ENCODE results near the gene APBB2.
A peak's percentile ranks its signal among the peaks of the same experiment; 100 is the strongest.

Gene APBB2

DNA sequence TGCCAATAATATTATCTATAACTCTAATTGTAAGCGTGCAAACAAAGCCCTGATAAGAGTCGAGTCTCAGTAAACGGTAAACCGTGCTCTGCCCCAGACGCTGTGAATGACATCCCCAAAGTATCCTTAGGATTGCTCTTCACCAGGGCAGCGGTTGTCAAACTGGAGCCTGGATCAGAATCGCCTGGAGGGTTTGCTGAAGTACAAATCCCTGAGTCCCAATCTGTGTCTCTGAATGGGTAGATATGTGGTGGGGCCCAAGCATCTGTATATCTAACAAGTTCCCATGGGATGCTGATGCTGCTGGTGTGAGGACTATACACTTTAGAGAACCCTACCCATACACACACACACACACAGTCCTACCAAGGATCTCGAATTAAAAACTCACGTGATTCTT is 813 bp upstream of the APBB2 start:
- no peak for DNase-seq

DNA sequence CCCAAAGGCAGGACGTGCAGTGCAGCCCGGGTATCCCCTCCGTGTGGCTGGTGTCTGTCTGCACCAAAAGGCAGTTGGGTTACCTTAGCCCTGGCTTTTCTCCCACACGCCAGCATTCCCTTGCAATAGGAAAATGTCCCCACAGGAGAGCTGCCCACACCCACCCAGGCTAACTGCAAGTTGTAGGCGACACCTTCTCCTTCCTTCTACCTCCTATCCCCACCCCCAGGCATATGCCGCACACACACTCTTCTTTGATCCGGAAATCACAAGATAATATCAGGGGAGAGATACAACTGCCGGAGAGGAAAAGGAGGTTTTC is 444 bp upstream of the APBB2 start:
- no peak for DNase-seq

DNA sequence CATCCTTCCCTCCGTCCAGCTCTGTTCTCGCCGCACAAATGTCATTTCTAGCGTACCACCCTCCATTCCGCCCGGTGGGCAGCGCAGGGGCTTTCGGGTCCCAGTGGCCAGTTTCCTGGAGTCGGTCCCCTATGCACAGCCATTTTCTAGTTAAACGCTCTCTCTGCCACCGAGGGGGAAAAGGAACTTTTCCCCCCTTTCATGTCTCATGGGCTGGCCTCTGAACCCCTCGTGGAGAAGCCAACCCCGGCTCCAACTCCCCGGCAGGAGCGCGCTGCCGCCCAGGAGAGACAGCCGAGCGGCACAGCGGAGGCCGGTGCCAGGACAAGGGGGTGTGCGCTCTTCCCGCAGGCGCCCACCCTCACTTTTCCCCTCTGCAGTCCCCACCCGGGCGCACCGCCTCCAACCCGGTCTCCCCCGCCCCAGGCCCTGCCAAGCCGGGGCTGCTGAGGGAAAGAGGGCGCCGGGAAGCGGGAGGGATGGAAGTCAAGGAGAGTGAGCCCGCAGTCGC is 662 bp downstream of the APBB2 start:
- DNase-seq: no peak

DNA sequence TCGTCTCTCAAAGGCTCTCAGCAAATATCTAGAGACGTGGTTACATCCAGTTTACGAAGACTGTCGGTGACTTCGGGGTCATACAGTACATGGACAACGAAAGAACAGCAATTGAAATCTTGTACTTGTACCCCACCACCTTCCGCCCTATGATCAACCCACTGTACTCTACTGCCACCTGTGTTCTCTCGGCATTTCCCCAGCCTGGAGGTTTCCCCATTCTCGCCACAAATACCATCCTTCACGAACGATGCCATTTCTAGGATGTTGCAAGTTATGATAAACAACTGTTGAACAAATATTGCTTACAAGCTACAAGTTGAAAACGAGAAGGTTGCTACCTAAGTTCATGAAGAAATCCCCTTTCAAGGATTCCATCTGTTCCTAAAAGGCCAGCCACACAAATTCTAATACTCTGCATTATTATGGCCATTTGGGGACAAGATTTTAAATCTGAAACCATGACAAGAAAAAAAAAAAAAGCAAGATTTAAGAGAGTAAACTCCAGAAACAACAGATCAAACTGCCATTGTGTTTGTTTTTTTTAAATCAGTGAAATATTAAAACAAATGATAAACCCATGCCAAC is 1.6 kb downstream of the APBB2 start:
- no peak for DNase-seq

DNA sequence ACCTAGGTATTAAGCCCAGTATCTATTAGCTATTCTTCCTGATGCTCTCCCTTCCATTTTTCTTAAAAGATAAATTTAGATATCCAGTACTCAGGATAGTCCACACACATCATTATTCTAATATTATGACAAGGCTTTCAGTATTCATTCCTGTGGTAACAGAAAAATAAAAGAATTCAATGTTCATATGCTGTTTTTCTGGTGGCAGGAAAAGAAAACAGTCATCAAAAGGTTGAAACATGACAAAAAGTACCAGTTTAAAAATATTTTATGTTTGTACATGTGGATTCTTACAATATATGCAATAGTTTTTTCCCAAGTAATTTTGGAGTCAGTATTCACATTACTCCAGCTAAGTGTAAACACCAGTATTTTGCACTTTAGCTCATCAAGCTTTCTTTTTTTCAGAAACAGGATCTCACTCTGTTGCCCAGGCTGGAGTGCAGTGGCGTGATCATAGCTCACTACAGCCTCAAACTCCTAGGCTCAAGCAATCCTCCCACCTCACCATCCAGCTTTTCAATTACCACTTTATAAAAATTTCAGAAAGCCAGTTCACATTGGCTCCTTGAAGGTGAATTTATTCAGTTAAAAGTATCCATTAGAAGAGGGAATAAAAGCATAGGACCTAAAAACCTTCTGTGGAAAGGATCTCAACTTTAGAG is 2.3 kb downstream of the APBB2 start:
- no peak for DNase-seq

DNA sequence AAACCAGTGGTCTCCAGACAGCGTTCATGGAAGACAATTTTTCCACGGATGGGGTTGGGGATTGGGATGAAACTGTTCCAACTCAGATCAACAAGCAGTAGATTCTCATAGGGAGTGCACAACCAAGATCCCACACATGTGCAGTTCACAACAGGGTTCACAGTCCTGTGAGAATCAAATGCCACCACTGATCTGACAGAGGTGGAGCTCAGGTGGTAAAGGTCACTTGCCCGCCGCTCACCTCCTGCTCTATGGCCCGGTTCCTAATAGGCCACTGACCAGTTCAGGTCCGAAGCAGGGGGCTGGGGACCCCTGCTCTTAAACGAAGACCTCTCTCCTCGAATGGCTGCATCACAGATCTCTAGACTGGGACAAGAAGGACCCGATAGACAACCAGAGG is 4.4 kb downstream of the APBB2 start:
- DNase-seq: no peak

DNA sequence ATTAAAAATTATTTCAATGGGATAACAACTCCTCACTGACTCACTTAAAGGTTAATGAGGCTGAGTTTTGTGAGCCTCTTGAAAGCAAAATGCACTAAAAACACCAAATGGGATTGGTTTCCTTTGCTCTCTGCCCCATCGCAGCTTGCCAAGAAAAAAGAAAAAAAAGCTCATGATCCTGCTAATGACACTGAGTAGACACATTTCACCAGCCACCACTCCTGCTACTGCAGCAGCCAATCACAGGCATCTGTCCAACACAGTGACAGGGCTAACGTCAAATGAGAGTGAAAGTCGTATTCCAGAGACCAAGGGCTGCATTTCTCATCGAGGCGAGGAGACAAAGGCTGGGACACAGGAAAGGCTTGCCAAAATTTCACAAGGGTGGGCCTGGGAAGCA is 5.2 kb downstream of the APBB2 start:
- DNase-seq: peak; percentile 19

DNA sequence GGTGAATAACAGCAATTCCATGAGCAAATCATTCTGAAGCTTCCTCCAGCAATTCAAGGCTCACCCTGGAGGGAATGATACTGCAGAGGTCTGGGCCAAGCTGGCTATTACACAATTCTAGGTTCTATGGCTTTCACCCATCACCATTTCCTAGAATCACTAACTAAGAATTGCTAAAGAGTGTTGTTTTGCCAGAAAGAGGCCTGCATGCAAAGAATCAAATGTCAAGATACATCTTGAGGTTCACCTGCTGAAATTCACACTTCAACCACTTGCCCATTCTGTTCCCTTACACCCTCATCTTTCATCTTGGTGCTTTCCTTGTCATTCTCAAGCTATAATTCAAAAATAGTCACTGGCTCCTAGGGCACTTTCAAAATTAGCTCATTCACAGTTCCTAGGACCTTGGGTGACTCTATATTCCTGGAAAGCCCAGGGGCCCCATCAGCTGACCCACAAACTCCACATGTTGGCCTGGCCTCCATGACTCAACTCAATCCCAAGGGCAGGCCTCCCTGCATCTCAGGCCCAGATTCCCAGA is 7.0 kb downstream of the APBB2 start:
- peak; percentile 20 for DNase-seq

DNA sequence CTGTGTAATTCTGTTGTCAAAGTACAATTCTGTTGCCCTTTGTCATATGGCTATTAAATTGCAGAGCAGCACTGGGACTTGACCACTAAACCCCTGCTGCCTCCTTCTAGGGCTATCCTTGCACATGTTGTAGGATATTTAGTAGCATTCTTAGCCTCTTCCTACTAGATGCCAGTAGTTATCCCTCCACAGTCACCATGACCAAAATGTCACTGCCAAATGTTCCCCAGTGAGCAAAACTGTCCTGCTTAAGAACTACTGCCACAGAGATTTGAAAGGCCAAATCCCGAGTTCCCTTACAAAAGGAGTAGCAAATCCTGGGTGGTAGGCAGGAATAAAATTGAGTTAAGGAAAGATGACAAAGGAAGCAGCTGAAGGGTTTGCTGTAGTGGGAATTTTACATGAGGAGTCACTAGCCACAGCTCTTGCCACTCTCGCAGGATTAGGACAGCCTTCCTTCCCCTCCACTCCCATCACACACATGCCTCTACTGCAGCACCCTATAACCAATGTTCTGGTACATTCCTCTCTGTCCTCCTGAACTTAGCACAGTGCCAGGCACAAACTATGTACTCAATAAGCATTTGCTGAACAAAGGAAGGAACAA is 8.4 kb downstream of the APBB2 start:
- DNase-seq: no peak

DNA sequence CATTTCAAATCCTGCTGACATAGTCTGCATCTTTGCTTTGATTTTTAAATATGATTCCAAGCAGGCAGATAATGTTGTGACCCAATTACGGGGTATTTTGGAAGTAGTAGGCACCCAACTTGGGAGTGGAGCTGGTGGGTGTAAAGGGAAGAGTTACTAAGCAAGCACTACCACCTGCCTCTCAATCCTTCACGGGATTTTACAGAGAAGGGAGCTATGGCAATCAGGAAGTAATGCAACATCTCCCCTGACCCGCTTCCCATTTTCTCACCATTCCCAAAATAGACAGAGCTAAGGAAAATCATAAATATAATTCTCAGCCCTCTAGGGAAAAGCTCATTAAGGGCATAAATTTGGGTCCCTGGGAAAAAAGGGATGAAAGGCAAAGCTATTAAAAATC is 9.2 kb downstream of the APBB2 start:
- DNase-seq: no peak

DNA sequence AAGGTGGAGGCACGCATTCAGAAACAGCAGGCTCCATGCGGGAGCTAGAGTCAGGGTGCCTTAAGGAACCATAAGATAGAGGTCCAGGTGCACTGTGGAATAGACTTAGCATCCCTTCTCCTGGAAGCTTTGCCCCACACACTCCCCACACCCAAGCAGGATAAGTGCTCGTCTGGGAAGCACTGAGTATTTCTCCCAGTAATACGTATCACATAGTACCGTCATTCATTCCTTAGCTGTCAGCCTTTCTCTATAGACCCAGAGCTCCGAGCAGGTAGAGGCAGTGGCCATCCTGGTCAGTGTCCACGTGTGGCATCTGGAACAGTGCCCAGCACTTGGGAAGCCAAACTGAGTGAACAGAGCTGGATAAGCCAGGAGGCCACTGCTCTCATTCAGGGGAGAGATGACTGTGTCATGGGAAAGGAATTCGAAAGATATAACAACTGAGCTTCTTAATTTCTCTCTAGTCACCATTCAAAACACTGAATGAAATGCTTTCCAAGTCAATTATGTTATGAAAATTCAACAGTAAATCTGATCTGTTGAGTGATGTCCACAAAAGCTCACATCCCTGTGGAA is 9.9 kb downstream of the APBB2 start:
- DNase-seq: no peak

DNA sequence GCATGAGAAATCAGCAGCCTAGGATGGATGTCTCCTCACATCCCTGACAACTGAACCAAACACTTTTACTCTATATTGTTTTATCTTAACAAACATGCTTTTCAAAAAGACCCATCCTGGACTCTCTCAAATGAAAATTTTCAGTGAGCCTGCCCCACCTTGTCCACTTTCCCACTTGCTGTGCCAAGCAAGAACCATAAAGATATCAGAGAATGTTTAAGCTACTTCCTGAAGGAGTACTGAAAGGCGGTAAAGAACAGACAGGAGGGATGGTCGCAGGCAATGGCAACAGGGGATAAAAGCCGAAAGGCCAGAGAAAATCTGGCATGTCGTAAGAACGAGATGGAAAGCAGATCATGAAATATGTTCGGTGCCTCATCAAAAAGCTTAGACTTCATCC is 10.5 kb downstream of the APBB2 start:
- no peak for DNase-seq

DNA sequence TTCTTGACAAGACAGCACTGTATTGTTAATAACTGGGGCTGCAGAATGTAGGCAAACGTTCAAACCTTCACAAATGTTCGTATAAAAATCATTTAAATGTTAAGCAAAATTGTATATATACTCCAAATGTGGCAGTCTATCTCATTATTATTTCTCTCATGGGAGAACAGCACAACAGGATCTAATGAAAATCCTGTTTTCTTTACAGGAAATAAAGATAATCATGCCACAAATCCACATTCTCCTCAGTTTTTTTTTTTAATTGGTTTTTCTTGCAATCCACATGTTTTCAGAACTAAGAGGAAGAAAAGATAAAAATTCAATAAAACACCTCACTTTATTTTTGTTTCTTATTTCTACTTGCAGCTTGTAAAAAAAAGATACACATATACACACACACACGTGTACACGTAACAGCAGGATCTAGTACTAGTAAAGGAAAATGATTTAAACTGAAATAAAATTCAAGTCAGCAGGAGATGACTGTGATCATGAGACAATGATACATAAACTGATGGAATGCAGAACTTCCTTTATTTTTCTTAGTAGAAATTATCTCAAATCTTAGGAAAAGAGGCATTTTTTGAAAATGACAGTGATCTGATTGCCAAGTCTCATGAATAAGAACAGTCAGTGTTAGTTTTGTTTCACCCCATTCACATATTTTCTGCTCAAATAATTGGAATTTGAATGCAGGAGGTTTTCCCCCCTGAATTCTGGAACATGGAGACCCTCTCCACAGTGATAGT is 11.3 kb downstream of the APBB2 start:
- no peak for DNase-seq

DNA sequence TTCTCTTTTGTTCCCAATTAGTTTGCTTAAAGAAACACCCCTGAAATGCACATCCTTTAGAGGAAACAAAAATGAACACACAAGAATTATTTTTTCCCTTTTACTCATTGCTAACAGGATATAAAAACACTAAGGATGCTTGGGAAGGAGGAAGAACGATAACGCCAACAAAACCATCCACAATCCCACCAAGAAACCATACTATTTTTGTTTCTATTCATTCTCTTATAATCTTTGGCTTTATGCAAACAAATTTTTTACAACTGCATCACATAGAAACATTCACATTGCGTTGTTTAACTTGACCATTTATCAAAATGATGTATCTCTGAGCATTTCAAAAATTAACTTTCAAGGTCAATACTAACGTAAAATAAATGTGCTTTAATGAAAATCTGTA is 12.0 kb downstream of the APBB2 start:
- no peak for DNase-seq

DNA sequence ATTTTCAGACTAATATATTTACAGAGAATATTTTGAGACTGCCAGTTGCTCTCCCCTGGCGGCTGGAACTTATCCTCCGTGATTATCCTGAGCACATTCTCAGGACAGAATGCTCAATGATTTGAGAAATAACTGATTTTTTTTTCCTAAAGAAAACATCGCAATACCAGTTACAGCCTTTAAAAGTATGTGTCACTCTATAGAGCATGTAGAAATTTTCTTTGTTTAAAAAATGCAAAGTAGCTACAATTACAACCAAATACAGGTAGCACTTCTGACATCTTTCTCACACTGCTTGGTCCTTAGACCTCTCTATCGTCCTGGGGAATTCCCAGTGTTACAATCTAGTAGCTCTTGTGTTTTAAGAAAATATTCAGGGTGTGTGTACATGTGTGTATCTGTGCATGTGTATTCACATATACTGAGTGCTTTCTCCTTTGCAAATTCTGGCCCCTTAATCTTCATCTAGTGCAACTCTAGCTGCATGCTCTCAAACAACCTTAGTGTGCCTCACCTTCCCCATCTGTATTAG is 13.8 kb downstream of the APBB2 start:
- no peak for DNase-seq

DNA sequence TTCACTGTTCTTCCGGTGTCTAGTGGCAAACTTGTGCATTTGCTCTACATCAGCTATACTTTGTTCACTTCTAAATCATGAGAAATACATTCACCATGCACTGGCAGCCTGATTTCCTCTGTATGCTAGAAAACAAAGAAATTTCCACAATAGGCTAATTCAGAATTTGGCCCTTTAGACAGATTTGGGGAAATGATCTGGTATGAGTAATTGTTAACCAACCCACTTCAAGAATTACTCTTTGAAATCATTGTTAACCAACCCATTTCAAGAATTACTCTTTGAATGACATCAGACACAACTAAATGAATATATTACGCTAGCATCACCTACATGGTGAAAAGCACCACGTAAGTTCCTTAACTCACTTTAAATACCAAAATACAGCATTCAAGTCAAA is 14.6 kb downstream of the APBB2 start:
- DNase-seq: no peak

DNA sequence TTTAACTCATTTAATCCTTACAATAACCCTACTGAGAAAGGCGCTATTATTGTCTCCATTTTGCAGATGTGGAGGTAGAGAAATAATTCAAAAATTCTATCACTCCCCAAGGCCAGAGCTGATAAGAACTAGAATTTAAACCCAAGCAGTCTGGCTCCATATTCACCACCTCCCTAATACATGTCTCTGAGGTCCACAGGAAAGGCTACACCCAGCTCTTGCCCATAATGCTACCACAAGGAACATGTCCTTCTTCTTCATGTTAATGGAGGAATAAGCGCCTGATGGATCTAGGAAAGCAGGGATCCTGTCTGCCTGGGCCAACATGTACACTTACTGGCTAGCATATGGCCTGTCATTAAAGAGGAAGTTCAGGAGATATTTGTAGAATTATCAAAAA is 16.3 kb downstream of the APBB2 start:
- DNase-seq: no peak

DNA sequence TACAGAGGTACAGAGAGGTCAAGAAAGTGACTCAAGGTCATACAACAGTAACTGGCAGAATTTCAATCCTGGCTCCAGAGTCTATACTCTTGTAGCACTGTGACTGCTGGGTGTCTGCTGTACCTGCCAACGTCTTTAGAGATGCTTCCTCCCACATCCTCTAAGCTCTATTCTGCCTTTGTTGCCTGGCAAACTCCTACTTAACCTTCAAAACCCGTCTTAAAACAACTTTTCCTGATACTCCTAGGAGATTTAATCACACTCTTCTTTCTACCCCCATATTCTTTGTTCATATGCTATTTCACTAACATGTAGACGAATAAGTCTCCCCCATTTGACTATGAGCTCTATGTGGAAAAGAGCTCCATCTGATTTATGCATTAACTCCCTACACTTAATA is 16.8 kb downstream of the APBB2 start:
- no peak for DNase-seq

DNA sequence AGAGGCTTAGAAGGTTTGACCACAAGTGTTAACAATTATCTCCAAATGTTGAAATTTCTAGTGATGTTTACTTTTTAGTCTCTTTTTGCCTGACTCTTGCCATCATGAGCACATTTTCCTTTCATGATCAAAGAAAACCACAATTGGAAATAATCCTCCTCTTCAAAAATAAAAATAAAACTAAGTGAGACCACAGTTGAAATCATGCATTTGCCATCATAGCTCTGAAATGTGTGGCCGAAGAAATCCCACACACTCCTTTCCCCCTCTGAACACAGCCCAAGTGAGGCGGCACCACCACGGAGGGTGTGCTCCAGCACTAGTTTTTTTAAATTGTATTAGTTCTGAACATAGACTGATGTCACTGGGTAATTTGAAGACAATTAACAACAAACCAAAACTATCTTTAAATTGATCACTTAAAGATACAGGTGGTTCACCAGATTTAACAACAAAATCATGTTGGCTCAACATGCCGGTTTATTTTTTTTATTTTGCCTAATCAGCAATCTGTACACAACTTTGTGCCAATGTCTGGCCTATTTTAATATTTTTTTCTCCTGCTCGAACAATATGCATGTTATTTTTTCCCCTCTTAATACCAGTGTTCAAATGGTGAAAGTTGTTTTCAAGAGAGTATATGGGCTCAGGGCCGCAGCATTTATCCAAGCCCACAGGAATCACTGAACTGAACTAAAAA is 17.6 kb downstream of the APBB2 start:
- no peak for DNase-seq

DNA sequence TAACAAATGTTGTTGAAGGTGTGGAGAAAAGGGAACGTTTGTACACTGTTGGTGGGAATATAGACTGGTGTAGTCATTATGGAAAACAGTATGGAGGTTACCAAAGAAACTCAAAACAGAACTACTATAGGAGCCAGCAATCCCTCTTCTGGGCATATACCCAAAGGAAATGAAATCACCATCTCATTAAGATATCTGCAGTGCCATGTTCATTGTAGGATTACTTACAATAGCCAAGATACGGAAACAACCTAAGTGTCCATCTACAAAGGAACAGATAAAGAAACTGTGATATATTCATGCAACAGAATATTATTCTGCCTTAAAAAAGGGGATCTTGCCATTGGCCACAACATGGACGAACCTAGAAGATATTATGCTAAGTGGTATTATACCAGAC is 22.2 kb downstream of the APBB2 start:
- no peak for DNase-seq

DNA sequence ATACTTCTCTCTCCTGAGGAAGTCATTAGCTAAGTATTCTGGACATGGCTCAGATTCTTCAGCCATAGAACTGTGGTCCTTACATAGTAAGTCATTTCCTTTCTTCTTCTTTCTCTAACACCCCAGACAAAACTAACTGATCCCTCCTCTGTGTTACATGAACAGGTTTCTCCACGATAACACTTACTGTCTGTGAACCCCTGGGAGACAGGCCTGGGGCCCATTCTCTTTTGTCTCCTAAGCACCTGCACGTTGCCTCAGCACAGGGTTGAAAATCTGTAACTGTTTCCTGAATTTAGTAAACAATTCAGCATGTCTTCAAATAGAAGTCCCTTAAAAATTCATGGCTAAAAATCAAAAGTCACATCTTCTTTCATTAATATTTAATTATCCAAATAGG is 24.7 kb downstream of the APBB2 start:
- no peak for DNase-seq

DNA sequence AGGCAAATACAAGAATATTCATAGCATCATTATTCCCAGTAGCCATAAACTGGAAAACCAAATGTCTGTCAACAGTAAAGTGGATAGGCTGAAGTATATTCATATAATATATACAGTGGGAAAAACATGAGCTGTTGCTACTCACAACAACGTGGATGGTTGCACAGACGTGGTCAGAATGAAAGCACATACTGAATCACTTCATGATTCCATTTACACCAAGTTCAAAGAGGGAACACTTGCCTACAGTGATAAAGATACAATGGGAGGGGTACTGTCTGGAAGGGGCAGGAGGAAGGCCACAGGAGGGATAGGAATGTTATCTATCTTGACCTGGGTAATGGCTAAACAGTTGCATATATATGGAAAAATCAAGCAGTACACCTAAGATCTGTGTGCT is 25.3 kb downstream of the APBB2 start:
- DNase-seq: no peak
